Measurements from ENCODE around the gene INHA. TPM values are rescaled to one million over a fixed set of nuclear protein-coding genes. Genes with fewer than 3 reads are reported as not detected.

The INHA gene
- total RNA-seq, 4 donors from 2014 or later, result not detected

DNA sequence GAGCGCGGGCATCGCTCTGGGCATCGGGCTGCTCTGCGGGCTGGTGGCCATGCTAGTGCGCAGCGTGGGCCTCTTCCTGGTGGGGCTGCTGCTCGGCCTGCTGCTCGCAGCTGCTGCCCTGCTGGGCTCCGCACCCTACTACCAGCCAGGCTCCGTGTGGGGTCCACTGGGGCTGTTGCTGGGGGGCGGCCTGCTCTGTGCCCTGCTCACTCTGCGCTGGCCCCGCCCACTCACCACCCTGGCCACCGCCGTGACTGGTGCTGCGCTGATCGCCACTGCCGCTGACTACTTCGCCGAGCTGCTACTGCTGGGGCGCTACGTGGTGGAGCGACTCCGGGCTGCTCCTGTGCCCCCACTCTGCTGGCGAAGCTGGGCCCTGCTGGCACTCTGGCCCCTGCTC, 24.5 kb upstream of the INHA start:
- no peaks in the 10 kb centered on the region for H3K36me3 ChIP-seq
- no peaks in the 10 kb centered on the region for H3K9me3 ChIP-seq
- no peak overlapping the region for H3K4me3 ChIP-seq
- peaks cover 5 to 28% (median 18%) of the 10 kb centered on the region in 4 donors for H3K4me1 ChIP-seq
- peaks cover 23% of the 10 kb centered on the region for H3K27me3 ChIP-seq
- 91% methylated on average over 21 of the region's 26 CpGs; no CpG with 5 or more reads in 1 of the 2 donors for WGBS, 2 donors (ENCODE audit: low coverage in 1 of 2)
- TF ChIP-seq, protein P1, sequence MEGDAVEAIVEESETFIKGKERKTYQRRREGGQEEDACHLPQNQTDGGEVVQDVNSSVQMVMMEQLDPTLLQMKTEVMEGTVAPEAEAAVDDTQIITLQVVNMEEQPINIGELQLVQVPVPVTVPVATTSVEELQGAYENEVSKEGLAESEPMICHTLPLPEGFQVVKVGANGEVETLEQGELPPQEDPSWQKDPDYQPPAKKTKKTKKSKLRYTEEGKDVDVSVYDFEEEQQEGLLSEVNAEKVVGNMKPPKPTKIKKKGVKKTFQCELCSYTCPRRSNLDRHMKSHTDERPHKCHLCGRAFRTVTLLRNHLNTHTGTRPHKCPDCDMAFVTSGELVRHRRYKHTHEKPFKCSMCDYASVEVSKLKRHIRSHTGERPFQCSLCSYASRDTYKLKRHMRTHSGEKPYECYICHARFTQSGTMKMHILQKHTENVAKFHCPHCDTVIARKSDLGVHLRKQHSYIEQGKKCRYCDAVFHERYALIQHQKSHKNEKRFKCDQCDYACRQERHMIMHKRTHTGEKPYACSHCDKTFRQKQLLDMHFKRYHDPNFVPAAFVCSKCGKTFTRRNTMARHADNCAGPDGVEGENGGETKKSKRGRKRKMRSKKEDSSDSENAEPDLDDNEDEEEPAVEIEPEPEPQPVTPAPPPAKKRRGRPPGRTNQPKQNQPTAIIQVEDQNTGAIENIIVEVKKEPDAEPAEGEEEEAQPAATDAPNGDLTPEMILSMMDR (IDR thresholded peaks at IDR 0.05), result no peak
- TF ChIP-seq POLR2AphosphoS5 (IDR thresholded peaks at IDR 0.05) (no peak), EP300 (IDR thresholded peaks at IDR 0.05; ENCODE audit: low read depth) (no peak), POLR2A (IDR thresholded peaks at IDR 0.05) (no peak)
- intact Hi-C loops (cut with DNase I; ENCODE audit: low total_unique reads), result no loop called here
- DNase-seq, result no peak
- H3K27ac ChIP-seq, result no peak overlapping the region
- in situ Hi-C loops (cut with MboI; ENCODE audit: low pct_ligation_motif_present in 1 of 4, low pct_unique_long_range_greater_than_20kb in 1 of 4, low sequenced_read_pairs in 3 of 4), result no loop called here

DNA sequence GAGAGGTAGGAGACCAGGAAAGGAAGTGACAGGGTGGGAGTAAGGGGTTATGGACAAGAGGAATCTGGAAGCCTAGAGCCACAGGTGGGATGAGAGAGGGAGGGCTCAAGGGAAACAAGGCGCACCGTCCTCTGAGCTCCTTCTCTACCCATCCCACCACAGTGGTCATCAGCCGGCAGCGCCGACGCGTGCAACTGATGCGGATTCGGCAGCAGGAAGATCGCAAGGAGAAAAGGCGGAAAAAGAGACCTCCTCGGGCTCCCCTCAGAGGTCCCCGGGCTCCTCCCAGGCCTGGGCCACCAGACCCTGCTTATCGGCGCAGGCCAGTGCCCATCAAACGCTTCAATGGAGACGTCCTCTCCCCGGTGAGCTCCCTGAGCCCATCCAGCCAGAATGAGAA, 23.1 kb upstream of the INHA start:
- no peak overlapping the region for H3K4me3 ChIP-seq
- TF ChIP-seq POLR2A (IDR thresholded peaks at IDR 0.05) (no peak), EP300 (IDR thresholded peaks at IDR 0.05; ENCODE audit: low read depth) (no peak), POLR2AphosphoS5 (IDR thresholded peaks at IDR 0.05) (no peak)
- TF ChIP-seq, protein P1 (IDR thresholded peaks at IDR 0.05), result no peak
- no peaks in the 10 kb centered on the region for H3K9me3 ChIP-seq
- WGBS, 2 donors (ENCODE audit: low coverage in 1 of 2), result 94 to 98% methylated on average over 9 to 18 of the region's 18 CpGs
- H3K36me3 ChIP-seq, result no peaks in the 10 kb centered on the region
- in situ Hi-C loops (cut with MboI; ENCODE audit: low pct_ligation_motif_present in 1 of 4, low pct_unique_long_range_greater_than_20kb in 1 of 4, low sequenced_read_pairs in 3 of 4) (no loop called here), intact Hi-C loops (cut with DNase I; ENCODE audit: low total_unique reads) (no loop called here)
- peaks cover 5 to 26% (median 17%) of the 10 kb centered on the region in 4 donors for H3K4me1 ChIP-seq
- no peak for DNase-seq
- H3K27me3 ChIP-seq, result peaks cover 32% of the 10 kb centered on the region
- H3K27ac ChIP-seq, result no peak overlapping the region

DNA sequence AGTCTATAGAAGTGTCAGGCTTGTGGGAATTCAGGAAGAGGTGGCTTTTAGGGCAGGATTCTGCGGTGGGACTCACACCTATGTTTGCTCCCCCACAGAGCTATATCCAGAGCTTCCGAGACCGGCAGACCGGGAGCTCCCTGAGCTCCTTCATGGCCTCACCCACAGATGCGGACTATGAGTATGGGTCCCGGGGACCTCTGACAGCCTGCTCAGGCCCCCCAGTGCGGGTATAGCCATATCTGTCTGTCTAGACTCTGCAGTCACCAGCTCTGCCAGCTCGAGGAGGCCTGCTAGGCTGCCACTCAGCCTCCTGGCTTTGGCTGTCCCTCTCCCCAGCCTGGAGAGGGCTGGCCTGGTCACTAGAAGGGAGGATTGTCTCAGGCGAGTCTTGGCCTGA, 22.5 kb upstream of the INHA start:
- Histone ChIP-seq H3K9me3 (no peaks in the 10 kb centered on the region), H3K27me3 (peaks cover 32% of the 10 kb centered on the region), H3K36me3 (no peaks in the 10 kb centered on the region), H3K4me3 (no peak overlapping the region), H3K27ac (no peak overlapping the region), H3K4me1 (peaks cover 5 to 20% (median 12%) of the 10 kb centered on the region in 4 donors)
- 86% methylated on average over 8 of the region's 9 CpGs; no CpG with 5 or more reads in 1 of the 2 donors for WGBS, 2 donors (ENCODE audit: low coverage in 1 of 2)
- DNase-seq, result no peak
- in situ Hi-C loops (cut with MboI; ENCODE audit: low pct_ligation_motif_present in 1 of 4, low pct_unique_long_range_greater_than_20kb in 1 of 4, low sequenced_read_pairs in 3 of 4) (no loop called here), intact Hi-C loops (cut with DNase I; ENCODE audit: low total_unique reads) (loop anchor here (5.0 kb wide), 1 partner anchor 93 kb away; no protein-coding TSS in a partner anchor)
- TF ChIP-seq EP300 (IDR thresholded peaks at IDR 0.05; ENCODE audit: low read depth), result no peak
- TF ChIP-seq, protein P1 (IDR thresholded peaks at IDR 0.05), result no peak

DNA sequence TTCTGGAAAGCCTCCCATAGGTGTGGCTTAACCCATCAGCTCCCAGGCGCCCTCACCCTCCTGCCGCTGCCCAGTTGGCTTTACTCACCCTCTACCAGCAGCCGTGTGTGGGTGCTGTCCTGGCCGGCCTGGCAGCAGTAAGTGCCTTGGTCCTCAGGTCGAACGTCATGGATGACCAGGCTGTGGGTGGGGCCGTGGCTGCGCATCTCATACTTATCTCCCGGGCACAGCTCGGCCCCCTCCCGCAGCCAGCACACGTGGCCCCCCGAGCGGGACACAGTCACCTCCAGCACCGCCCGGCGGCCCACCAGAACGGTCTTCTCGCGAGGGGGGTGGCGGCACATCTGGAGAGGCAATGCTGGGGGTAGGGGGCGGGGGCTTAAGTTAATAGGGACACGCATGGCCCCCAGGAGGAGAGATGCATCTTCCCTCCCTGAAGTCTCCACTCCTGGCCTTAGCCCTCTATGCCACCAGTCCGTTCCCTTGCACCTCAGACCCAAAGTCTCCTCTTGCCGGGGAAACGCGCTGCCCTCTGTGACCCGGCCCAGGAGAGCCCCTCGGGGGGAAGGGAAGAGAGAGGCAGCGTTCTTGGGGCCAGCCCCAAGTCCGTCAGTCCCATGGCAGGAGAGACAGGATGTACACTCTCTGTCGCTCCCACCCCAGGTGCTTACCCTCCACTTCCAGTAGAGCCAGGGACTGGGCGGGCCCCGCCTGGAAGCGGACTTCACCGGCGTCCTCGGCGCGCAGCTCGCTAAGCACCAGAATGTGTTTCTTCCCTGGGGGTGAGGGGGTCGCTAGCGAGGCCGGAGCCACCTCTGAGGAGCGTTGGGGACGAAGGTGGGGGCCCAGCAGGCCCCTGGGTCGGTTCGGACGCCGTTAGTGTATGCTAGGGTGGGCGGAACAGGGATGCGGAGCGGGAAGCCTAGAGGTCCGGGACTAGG, 20.4 kb upstream of the INHA start:
- intact Hi-C loops (cut with DNase I; ENCODE audit: low total_unique reads), result loop anchor here (5.0 kb wide), 1 partner anchor 91 kb away; no protein-coding TSS in a partner anchor
- 7% methylated on average over 54 of the region's 54 CpGs; no CpG with 5 or more reads in 1 of the 2 donors for WGBS, 2 donors (ENCODE audit: low coverage in 1 of 2)
- Histone ChIP-seq H3K27me3 (peaks cover 32% of the 10 kb centered on the region), H3K36me3 (no peaks in the 10 kb centered on the region), H3K27ac (peak overlapping the region; percentile 45 to 61 (median 58)), H3K4me3 (peak overlapping the region; percentile 39 to 72 (median 57)), H3K9me3 (no peaks in the 10 kb centered on the region), H3K4me1 (peaks cover 5 to 19% (median 12%) of the 10 kb centered on the region in 4 donors)
- peak; percentile 23 for DNase-seq
- TF ChIP-seq, protein P1 (IDR thresholded peaks at IDR 0.05), result no peak
- TF ChIP-seq POLR2AphosphoS5 (IDR thresholded peaks at IDR 0.05), result no peak
- TF ChIP-seq EP300 (IDR thresholded peaks at IDR 0.05; ENCODE audit: low read depth), result no peak
- TF ChIP-seq POLR2A (IDR thresholded peaks at IDR 0.05), result no peak
- in situ Hi-C loops (cut with MboI; ENCODE audit: low pct_ligation_motif_present in 1 of 4, low pct_unique_long_range_greater_than_20kb in 1 of 4, low sequenced_read_pairs in 3 of 4), result no loop called here
